Bronchial epithelial cell (primary cell): ENCODE data around the gene TP73. TPM values are rescaled to one million over a fixed set of nuclear protein-coding genes. Genes with fewer than 3 reads are reported as not detected.

ENCODE experiments used
- DNase-seq: peaks from one replicate; pipeline ENCODE4 v3.0.0-alpha.2; 2010; ENCODE audit warnings: low read depth
- FAIRE-seq: peaks from 2 replicates; lab custom pipeline; 2011; peaks lifted over from hg19 to GRCh38; lab: Jason Lieb, UNC
- H3K27me3 ChIP-seq: 2 replicates; pipeline ENCODE4 v1.5.1; 2011; ENCODE audit warnings: low read length; ENCODE audit not compliant: control insufficient read depth, insufficient read depth
- H3K36me3 ChIP-seq: 2 replicates; pipeline ENCODE4 v1.5.1; 2011; ENCODE audit warnings: low read length; ENCODE audit not compliant: control insufficient read depth, insufficient read depth
- H3K4me3 ChIP-seq: 2 replicates; pipeline ENCODE4 v1.5.1; 2011; ENCODE audit warnings: mild to moderate bottlenecking, low read depth, low read length, control low read depth
- CTCF ChIP-seq: IDR thresholded peaks from 2 replicates; pipeline ENCODE4 v1.5.1; 2011; ENCODE audit warnings: mild to moderate bottlenecking, moderate library complexity, low read length, control low read depth, inconsistent platforms; ENCODE audit not compliant: insufficient read depth, severe bottlenecking
- total RNA-seq: library from RNA; depleted of rRNA; stranded (reverse); fragments of >200 nt; gene quantifications from 2 replicates; pipeline ENCODE4 v1.2.1, GENCODE V29; 2014

TP73 gene
- total RNA-seq, 1 donor from 2014 or later = under 0.01 TPM

GRCh38 chr1:3743826-3744225, 91.5 kb downstream of the TP73 start:
- Histone ChIP-seq H3K27me3 (no peaks in the 10 kb centered on the region), H3K36me3 (peaks cover 11% of the 10 kb centered on the region), H3K4me3 (no peak overlapping the region)
- no peak for DNase-seq
- TF ChIP-seq CTCF = no peak
- FAIRE-seq = no peak

- no peak for DNase-seq
- peaks cover 2% of the 10 kb centered on the region for H3K27me3 ChIP-seq
- H3K4me3 ChIP-seq = no peak overlapping the region
- TF ChIP-seq CTCF = no peak
- peaks cover 8% of the 10 kb centered on the region for H3K36me3 ChIP-seq
- FAIRE-seq = no peak
These were observed 92.3 kb downstream of the TP73 start for GRCh38 chr1:3744646-3745045.

- FAIRE-seq (no peak), DNase-seq (no peak)
- Histone ChIP-seq H3K27me3 (peaks cover 2% of the 10 kb centered on the region), H3K36me3 (peaks cover 7% of the 10 kb centered on the region), H3K4me3 (no peak overlapping the region)
- TF ChIP-seq CTCF = no peak
These were observed 92.8 kb downstream of the TP73 start for GRCh38 chr1:3745071-3745470.

GRCh38 chr1:3745590-3746381, 93.5 kb downstream of the TP73 start:
- H3K4me3 ChIP-seq = no peak overlapping the region

GRCh38 chr1:3746389-3746829, 94.1 kb downstream of the TP73 start:
- Histone ChIP-seq H3K36me3 (peaks cover 5% of the 10 kb centered on the region), H3K4me3 (peak overlapping the region; percentile 55), H3K27me3 (peaks cover 2% of the 10 kb centered on the region)
- no peak for TF ChIP-seq CTCF
- FAIRE-seq = no peak
- no peak for DNase-seq

More at GRCh38 chr1:3745590-3746381, 93.5 kb downstream of the TP73 start:
- FAIRE-seq = no peak
- H3K27me3 ChIP-seq = peaks cover 2% of the 10 kb centered on the region
- H3K36me3 ChIP-seq = peaks cover 5% of the 10 kb centered on the region
- DNase-seq = no peak
- TF ChIP-seq CTCF = no peak
